IMR-90 (cell line): Measurements from ENCODE around the gene RRM1. TPM values are rescaled to one million over a fixed set of nuclear protein-coding genes. Genes with fewer than 3 reads are reported as not detected.

Source experiments
- ATAC-seq: fragments of 200-7000 bp; cut with Tn5 transposase; 2 replicates; pipeline ENCODE4 v1.9.1; 2020; ENCODE audit warnings: low read depth, mild to moderate bottlenecking, moderate library complexity
- BruUV-seq: library from RNA; stranded (reverse); fragments of 400-500 nt; replicated peaks from 2 replicates; lab custom pipeline; 2021; lab: Mats Ljungman, UMichigan
- CTCF ChIA-PET: fragments of 300-600 bp; formaldehyde crosslinking; extraction: SDS; loops from one replicate; lab custom pipeline; 2021; ENCODE audit warnings: antibody characterized with exemption; lab: Yijun Ruan, JAX
- POLR2A ChIA-PET: fragments of 300-600 bp; sonication (Branson Sonifier 250); formaldehyde crosslinking; loops from one replicate; lab custom pipeline; 2022; ENCODE audit warnings: antibody characterized with exemption; ENCODE audit not compliant: unreplicated experiment; lab: Charles Lee
- DNase-seq: peaks from one replicate; pipeline ENCODE4 v3.0.0; 2013
- H2AFZ ChIP-seq: replicated peaks from 2 replicates; pipeline ENCODE3; 2013; ENCODE audit warnings: low read length, mild to moderate bottlenecking; ENCODE audit not compliant: poor library complexity
- H2AK5ac ChIP-seq: 2 replicates; pipeline ENCODE4 v1.6.1; 2013; ENCODE audit warnings: low read depth, low read length, inconsistent platforms
- H2AK9ac ChIP-seq: replicated peaks from 2 replicates; pipeline ENCODE3; 2013; ENCODE audit warnings: mild to moderate bottlenecking, low read depth, low read length, moderate library complexity; ENCODE audit not compliant: poor library complexity
- H2BK120ac ChIP-seq: 2 replicates; pipeline ENCODE4 v1.6.1; 2013; ENCODE audit warnings: low read depth, low read length, inconsistent platforms
- H2BK15ac ChIP-seq: 3 replicates; pipeline ENCODE4 v1.6.1; 2013; ENCODE audit warnings: low read depth, low read length, inconsistent platforms
- H2BK20ac ChIP-seq: 2 replicates; pipeline ENCODE4 v1.6.1; 2013; ENCODE audit warnings: low read depth, mild to moderate bottlenecking, inconsistent platforms, low read length, moderate library complexity
- H2BK5ac ChIP-seq: 2 replicates; pipeline ENCODE4 v1.6.1; 2013; ENCODE audit warnings: mild to moderate bottlenecking, low read depth, low read length, inconsistent platforms; ENCODE audit not compliant: poor library complexity, severe bottlenecking
- H3K14ac ChIP-seq: replicated peaks from 2 replicates; pipeline ENCODE4 v1.6.1; 2013; ENCODE audit warnings: low read depth, low read length, inconsistent platforms
- H3K18ac ChIP-seq: 2 replicates; pipeline ENCODE4 v1.6.1; 2013; ENCODE audit warnings: low read depth, low read length, control low read depth
- H3K23ac ChIP-seq: 2 replicates; pipeline ENCODE4 v1.6.1; 2013; ENCODE audit warnings: low read depth, low read length, inconsistent platforms
- H3K27ac ChIP-seq: 2 replicates; pipeline ENCODE4 v1.5.1; 2013; ENCODE audit warnings: mild to moderate bottlenecking, control low read depth, low read length; ENCODE audit not compliant: insufficient read depth
- H3K27me3 ChIP-seq: 2 replicates; pipeline ENCODE4 v1.6.1; 2013; ENCODE audit warnings: low read length; ENCODE audit not compliant: control insufficient read depth, insufficient read depth
- H3K36me3 ChIP-seq: 2 replicates; pipeline ENCODE4 v1.6.1; 2013; ENCODE audit warnings: low read length, mixed read lengths; ENCODE audit not compliant: control insufficient read depth, insufficient read depth
- H3K4ac ChIP-seq: 2 replicates; pipeline ENCODE4 v1.6.1; 2013; ENCODE audit warnings: low read depth, low read length, inconsistent platforms
- H3K4me1 ChIP-seq: 2 replicates; pipeline ENCODE4 v1.6.1; 2013; ENCODE audit warnings: low read length, mixed read lengths; ENCODE audit not compliant: control insufficient read depth, insufficient read depth
- H3K4me2 ChIP-seq: 2 replicates; pipeline ENCODE4 v1.6.1; 2013; ENCODE audit warnings: low read depth, mild to moderate bottlenecking, control low read depth, low read length, moderate library complexity
- H3K4me3 ChIP-seq: 2 replicates; pipeline ENCODE4 v1.5.1; 2013; ENCODE audit warnings: low read depth, mild to moderate bottlenecking, control low read depth, low read length, moderate library complexity; ENCODE audit not compliant: insufficient read depth
- H3K56ac ChIP-seq: 2 replicates; pipeline ENCODE4 v1.6.1; 2013; ENCODE audit warnings: low read length, inconsistent platforms; ENCODE audit not compliant: insufficient read depth; ENCODE audit errors: extremely low read depth
- H3K79me1 ChIP-seq, 2 experiments: 2 replicates each; pipeline ENCODE4 v1.6.1; 2013; ENCODE audit warnings: low read length in 2 of 2, inconsistent platforms in 1 of 2, low read depth in 1 of 2
- H3K9ac ChIP-seq: 2 replicates; pipeline ENCODE4 v1.6.1; 2013; ENCODE audit warnings: low read depth, low read length, control low read depth
- H3K9me1 ChIP-seq: 2 replicates; pipeline ENCODE4 v1.6.1; 2013; ENCODE audit warnings: low read length, inconsistent platforms; ENCODE audit not compliant: insufficient read depth
- H3K9me3 ChIP-seq: 2 replicates; pipeline ENCODE4 v1.6.1; 2013; ENCODE audit warnings: low read length; ENCODE audit not compliant: control insufficient read depth, insufficient read depth
- H4K20me1 ChIP-seq: 2 replicates; pipeline ENCODE4 v1.6.1; 2013; ENCODE audit warnings: low read length, inconsistent platforms; ENCODE audit not compliant: insufficient read depth
- H4K5ac ChIP-seq: 2 replicates; pipeline ENCODE4 v1.6.1; 2013; ENCODE audit warnings: mild to moderate bottlenecking, low read depth, low read length, control low read depth
- H4K8ac ChIP-seq, 2 experiments: 2 replicates each; pipeline ENCODE4 v1.6.1; 2013; ENCODE audit warnings: low read depth in 2 of 2, low read length in 2 of 2, control low read depth in 1 of 2, inconsistent platforms in 1 of 2
- H4K91ac ChIP-seq: 2 replicates; pipeline ENCODE4 v1.6.1; 2013; ENCODE audit warnings: low read depth, low read length, inconsistent platforms; ENCODE audit not compliant: insufficient read depth
- BHLHE40 ChIP-seq: fragments of 150-350 bp; IDR thresholded peaks from 2 replicates; pipeline ENCODE4 v1.6.1; 2016; ENCODE audit warnings: mild to moderate bottlenecking, low read depth, low read length
- CEBPB ChIP-seq: IDR thresholded peaks from 2 replicates; pipeline ENCODE4 v1.6.1; 2012; ENCODE audit warnings: low read depth, low read length, improper control_type of control experiment
- CHD1 ChIP-seq: IDR thresholded peaks from 2 replicates; pipeline ENCODE4 v1.6.1; 2012; ENCODE audit warnings: low read depth, low read length, improper control_type of control experiment
- ELK1 ChIP-seq: fragments of 150-350 bp; IDR thresholded peaks from 2 replicates; pipeline ENCODE4 v1.6.1; 2016; ENCODE audit warnings: low read depth, mild to moderate bottlenecking, low read length, moderate library complexity, borderline replicate concordance
- FOS ChIP-seq: fragments of 150-350 bp; IDR thresholded peaks from 2 replicates; pipeline ENCODE4 v1.6.1; 2016; ENCODE audit warnings: low read depth, low read length
- MAFK ChIP-seq: IDR thresholded peaks from 2 replicates; pipeline ENCODE4 v1.6.1; 2012; ENCODE audit warnings: low read depth, low read length, improper control_type of control experiment
- MAZ ChIP-seq: IDR thresholded peaks from 2 replicates; pipeline ENCODE4 v1.6.1; 2012; ENCODE audit warnings: low read depth, mild to moderate bottlenecking, low read length, improper control_type of control experiment, moderate library complexity, borderline replicate concordance
- MXI1 ChIP-seq: IDR thresholded peaks from 2 replicates; pipeline ENCODE4 v1.6.1; 2012; ENCODE audit warnings: low read depth, mild to moderate bottlenecking, low read length, moderate library complexity, borderline replicate concordance
- NFE2L2 ChIP-seq: fragments of 150-350 bp; IDR thresholded peaks from 2 replicates; pipeline ENCODE4 v1.6.1; 2016; ENCODE audit warnings: low read depth, mild to moderate bottlenecking, low read length
- POLR2A ChIP-seq: IDR thresholded peaks from 2 replicates; pipeline ENCODE4 v1.6.1; 2012; ENCODE audit warnings: mild to moderate bottlenecking, low read depth, low read length
- RAD21 ChIP-seq: IDR thresholded peaks from 2 replicates; pipeline ENCODE4 v1.6.1; 2012; ENCODE audit warnings: low read length, improper control_type of control experiment
- RCOR1 ChIP-seq: IDR thresholded peaks from 2 replicates; pipeline ENCODE4 v1.6.1; 2012; ENCODE audit warnings: mild to moderate bottlenecking, low read length, improper control_type of control experiment; ENCODE audit not compliant: insufficient replicate concordance
- RFX5 ChIP-seq: IDR thresholded peaks from 2 replicates; pipeline ENCODE4 v1.8.0; 2012; ENCODE audit warnings: low read depth, mild to moderate bottlenecking, low read length, moderate library complexity
- SMC3 ChIP-seq: fragments of 150-350 bp; IDR thresholded peaks from 2 replicates; pipeline ENCODE4 v1.6.1; 2016; ENCODE audit warnings: low read depth, mild to moderate bottlenecking, antibody characterized with exemption, low read length, moderate library complexity
- WGBS, 2 experiments: methylation state at CpG; one replicate each; pipeline versions ENCODE4 v1.1.5 to v1.1.7; 2013; ENCODE audit warnings: missing lambda C conversion rate in 2 of 2; ENCODE audit not compliant: insufficient read length in 1 of 2; ENCODE audit errors: extremely low coverage in 2 of 2; 5-methylcytosine and 5-hydroxymethylcytosine counted together
- dilution Hi-C: fragments of 300-500 bp; cut with HindIII; formaldehyde crosslinking; loops from one replicate; pipeline ENCODE4 v1.14.3; 2018; ENCODE audit warnings: low sequenced_read_pairs; ENCODE audit not compliant: unreplicated experiment
- in situ Hi-C: fragments of 300-500 bp; cut with MboI; formaldehyde crosslinking; loops from 3 replicates; pipeline ENCODE4 v1.14.3; 2019; ENCODE audit warnings: low sequenced_read_pairs, inconsistent platforms, mixed read lengths
- intact Hi-C: fragments of 100-400 bp; cut with micrococcal nuclease; formaldehyde crosslinking; loops from 2 replicates; pipeline ENCODE4 v1.10.0; 2022
- polyA plus RNA-seq, 3 experiments: library from polyadenylated mRNA; depleted of rRNA; stranded (reverse); fragments of >200 nt; gene quantifications; 2 replicates each; pipeline ENCODE4 v1.2.3, GENCODE V29; 2012; ENCODE audit warnings: low replicate concordance in 1 of 3
- total RNA-seq: library from RNA; depleted of rRNA; stranded (reverse); fragments of >200 nt; gene quantifications from 2 replicates; pipeline ENCODE4 v1.2.3, GENCODE V29; 2012
- TF ChIP-seq, protein P1 (sequence below): fragments of 150-350 bp; IDR thresholded peaks from 2 replicates; pipeline ENCODE4 v1.6.1; 2017; ENCODE audit warnings: mild to moderate bottlenecking, antibody characterized with exemption, low read length, low read depth
- TF ChIP-seq, protein P2 (sequence below): conservative IDR thresholded peaks from 2 replicates; pipeline ENCODE4 v1.5.1; 2012; ENCODE audit warnings: mild to moderate bottlenecking, low read depth, low read length, improper control_type of control experiment

The RRM1 gene
- total and polyA plus RNA-seq, 2 of the 4 experiments (the other 2 are of a cell fraction) = 55.1 to 183 TPM

DNA sequence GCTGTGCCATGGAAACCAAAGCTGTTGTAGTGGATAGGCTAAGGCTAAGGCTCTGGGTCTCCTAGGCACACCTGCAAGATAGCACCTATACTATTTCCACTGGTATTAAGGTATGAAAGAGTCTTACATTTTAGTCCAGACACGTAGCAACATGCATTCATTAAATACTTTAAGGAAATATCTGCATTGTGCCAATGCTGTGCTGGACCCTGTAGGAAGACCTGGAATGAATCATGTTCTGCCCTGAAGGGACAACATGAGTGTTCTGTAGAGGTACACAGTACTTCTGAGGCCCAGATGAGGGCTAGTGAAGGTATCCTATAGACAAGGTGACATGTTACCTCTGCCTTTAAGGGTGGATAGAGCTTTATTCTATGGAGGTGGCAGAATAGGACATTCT, 35.2 kb upstream of the RRM1 start:
- Histone ChIP-seq H3K4ac (no peak overlapping the region), H3K27ac (no peak overlapping the region), H3K36me3 (peaks cover 8% of the 10 kb centered on the region), H2BK5ac (no peak overlapping the region), H3K79me1 (no peaks in the 10 kb centered on the region), H4K91ac (no peak overlapping the region), H2BK15ac (no peak overlapping the region), H2BK120ac (no peak overlapping the region), H2AK9ac (peak overlapping the region; percentile 5), H3K23ac (0 out of 2 replicates have a peak overlapping the region, but pooled peaks have one; percentile 7), H3K9me1 (peaks cover 11% of the 10 kb centered on the region), H4K5ac (no peak overlapping the region), H3K9me3 (no peaks in the 10 kb centered on the region), H4K8ac (no peak overlapping the region), H3K4me3 (no peak overlapping the region), H3K56ac (no peak overlapping the region), H2AK5ac (no peak overlapping the region), H4K20me1 (no peaks in the 10 kb centered on the region), H3K14ac (no peak overlapping the region), H3K27me3 (no peaks in the 10 kb centered on the region), H3K18ac (no peak overlapping the region), H3K4me1 (peaks cover 3% of the 10 kb centered on the region), H2AFZ (no peak overlapping the region), H3K9ac (no peak overlapping the region), H2BK20ac (no peak overlapping the region), H3K4me2 (no peak overlapping the region)
- ChIA-PET CTCF (interaction anchor here (2.6 kb wide), 1 partner anchor 204 kb away, joined by 9 read pairs; the partner anchor contains the start of gene STIM1), POLR2A (no interaction called here)
- WGBS, 2 experiments = no CpG with 5 or more reads among the region's 1 CpG
- TF ChIP-seq POLR2A (no peak), FOS (no peak), RFX5 (no peak), RCOR1 (no peak), SMC3 (no peak), MAZ (no peak), MXI1 (no peak), RAD21 (no peak), CEBPB (no peak), BHLHE40 (no peak), MAFK (no peak), CHD1 (no peak), NFE2L2 (no peak), ELK1 (no peak)
- TF ChIP-seq, protein P1, sequence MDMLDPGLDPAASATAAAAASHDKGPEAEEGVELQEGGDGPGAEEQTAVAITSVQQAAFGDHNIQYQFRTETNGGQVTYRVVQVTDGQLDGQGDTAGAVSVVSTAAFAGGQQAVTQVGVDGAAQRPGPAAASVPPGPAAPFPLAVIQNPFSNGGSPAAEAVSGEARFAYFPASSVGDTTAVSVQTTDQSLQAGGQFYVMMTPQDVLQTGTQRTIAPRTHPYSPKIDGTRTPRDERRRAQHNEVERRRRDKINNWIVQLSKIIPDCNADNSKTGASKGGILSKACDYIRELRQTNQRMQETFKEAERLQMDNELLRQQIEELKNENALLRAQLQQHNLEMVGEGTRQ = no peak
- TF ChIP-seq, protein P2, sequence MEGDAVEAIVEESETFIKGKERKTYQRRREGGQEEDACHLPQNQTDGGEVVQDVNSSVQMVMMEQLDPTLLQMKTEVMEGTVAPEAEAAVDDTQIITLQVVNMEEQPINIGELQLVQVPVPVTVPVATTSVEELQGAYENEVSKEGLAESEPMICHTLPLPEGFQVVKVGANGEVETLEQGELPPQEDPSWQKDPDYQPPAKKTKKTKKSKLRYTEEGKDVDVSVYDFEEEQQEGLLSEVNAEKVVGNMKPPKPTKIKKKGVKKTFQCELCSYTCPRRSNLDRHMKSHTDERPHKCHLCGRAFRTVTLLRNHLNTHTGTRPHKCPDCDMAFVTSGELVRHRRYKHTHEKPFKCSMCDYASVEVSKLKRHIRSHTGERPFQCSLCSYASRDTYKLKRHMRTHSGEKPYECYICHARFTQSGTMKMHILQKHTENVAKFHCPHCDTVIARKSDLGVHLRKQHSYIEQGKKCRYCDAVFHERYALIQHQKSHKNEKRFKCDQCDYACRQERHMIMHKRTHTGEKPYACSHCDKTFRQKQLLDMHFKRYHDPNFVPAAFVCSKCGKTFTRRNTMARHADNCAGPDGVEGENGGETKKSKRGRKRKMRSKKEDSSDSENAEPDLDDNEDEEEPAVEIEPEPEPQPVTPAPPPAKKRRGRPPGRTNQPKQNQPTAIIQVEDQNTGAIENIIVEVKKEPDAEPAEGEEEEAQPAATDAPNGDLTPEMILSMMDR = no peak
- DNase-seq (no peak), ATAC-seq (no peak)
- dilution Hi-C loops = no loop called here
- in situ Hi-C loops = no loop called here
- intact Hi-C loops = no loop called here
- no TSS peak for BruUV-seq
